HG03565 (cell line): ENCODE results near the gene TTLL10.

ENCODE experiments used
- ATAC-seq: cut with Tn5 transposase; IDR thresholded peaks from one replicate; pipeline ENCODE4 v1.9.1; 2021; ENCODE audit warnings: mild to moderate bottlenecking, moderate library complexity; ENCODE audit not compliant: unreplicated experiment

The TTLL10 gene

GRCh38 chr1:1243807-1244191 lies 70.1 kb downstream of the TTLL10 start:
- ATAC-seq, result no peak

DNA sequence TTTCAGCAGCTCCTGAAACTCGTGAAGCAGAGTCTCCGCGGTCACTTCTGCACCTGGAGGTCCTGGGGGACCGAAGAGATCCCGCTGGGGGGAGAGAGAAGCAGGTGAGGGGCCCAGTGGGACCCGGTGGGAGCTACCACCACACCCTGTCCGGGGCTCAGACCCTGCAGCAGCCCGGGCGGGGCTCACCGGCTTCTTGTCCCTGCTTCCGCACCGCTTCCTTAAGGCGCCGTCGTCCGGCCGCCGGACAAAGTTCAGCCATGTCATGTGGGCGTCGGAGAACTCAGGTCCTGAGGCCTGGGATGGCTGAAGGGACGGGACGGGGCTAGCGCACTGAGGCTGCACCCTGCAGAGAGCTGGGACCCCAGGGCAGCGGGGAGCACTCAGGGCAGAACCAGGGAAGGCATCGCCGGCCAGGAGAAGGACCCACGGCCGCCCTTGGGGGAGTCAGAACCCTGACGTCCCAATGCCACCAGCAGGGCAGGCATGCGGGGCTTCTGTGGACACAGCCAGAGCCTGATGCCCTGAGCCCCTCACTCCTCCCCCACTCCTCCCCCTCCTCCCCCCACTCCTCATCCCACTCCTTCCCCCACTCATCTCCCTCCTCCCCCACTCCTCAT lies 70.6 kb downstream of the TTLL10 start:
- ATAC-seq, result no peak

DNA sequence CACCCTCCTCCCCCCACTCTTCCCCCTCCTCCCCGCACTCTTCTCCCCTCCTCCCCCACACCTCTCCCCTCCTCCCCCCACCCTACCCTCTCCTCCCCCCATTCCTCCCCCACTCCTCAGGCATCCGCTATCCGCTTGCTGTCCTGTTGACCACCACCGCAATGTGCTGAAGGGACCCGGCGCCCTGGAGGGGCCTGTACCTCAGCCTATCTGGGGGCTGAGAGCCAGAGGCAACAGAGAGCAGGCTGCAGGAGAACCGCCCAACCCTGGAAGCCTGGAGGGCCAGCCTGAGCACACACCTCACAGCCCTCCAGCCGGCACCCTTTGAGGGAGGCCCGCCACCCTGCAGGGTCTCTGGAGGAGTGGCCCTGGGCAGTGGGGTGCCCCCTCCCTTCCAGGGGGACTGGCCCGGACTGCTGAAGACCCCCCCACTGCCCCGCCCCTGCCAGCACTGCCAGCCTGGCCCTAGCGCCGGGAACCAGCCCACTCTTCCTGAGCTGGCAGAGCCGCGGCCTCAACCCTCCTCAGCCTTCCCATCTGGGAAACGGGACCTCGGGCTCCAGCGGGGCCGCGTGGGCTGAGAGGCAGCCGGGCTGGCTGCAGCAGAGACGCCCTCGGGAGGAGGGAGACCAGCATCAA lies 71.6 kb downstream of the TTLL10 start:
- ATAC-seq, result no peak

DNA sequence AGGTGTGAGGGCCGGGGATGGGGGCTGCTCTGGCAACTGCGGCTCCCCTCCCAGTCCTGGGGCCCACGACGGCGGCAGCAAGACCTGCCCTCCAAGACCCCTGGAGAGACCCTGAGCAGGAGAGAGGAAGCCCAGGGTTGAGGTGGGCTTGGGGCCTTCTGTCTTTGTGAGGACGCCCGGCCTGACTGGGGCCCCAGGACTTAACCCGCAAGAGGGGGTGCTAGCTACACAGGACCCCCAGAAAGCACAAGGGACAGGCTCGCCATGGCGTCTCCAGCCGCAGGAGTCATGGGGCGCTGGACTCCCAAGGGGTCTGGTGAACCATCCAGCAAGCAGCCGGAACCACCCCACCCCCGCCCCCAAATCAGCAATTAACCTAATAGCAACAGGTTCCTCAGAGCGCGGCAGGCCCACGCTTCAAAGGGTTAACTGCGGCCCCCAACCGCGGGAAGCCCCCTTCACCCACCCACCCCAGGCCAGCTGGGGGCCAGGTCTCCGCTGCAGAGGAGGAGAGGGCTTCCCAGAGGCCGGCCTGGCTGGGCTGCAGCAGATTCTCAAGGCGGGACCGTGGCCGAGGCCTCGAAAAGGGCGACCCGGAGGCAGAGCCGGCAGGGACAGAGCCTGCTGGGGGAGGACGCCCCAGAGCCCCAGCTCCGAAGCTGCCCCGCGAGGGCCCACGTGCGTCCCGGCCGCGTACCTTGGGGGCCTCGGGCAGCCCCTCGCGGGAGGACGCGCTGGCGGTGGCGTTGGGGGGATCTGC lies 72.3 kb downstream of the TTLL10 start:
- ATAC-seq, result no peak

DNA sequence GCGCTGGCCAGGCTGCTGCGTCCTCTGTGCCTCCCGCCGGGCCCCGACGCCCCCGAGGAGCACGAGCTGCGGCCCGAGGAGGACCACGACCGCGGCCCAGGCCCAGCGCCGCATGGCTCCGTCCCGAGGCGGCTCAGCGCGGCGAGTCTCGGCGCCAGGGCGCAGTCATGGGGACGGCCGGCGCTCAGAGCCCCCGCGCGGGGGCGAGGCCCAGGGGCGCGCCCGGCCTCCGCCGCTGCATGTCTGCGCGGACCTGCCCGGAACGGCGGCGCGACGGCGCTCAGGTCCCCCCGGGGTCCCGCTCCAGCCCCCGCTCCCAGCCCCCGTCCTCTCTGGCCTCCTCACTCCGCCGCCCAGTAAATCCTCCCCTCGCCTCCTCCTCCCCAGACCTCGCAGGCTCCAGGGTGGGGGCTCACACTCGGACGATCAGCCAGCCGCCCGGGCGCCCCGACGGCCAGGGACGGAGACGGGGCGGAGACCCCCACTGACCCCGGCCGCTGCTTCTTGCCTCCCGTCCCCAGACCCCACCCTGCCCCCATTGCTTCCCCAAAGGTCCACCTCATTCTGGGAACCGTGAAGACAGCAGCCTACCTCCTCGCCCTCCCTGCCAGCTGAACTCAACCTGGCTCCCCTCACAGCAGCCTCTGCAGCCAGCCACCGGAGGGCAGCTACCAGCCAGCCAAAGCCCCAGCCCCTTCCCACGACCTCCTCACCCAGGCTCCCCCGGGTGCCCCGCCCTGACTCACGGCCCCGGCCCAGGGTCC lies 73.1 kb downstream of the TTLL10 start, which contains the start of gene C1QTNF12:
C1QTNF12 (minus strand) TSS at position 146 of the 764 bp plus-strand sequence; CDS start at position 114, 32 bp downstream.
- no peak for ATAC-seq

GRCh38 chr1:1247341-1247913 lies 73.7 kb downstream of the TTLL10 start:
- no peak for ATAC-seq
